Endothelial cell of umbilical vein (primary cell): ENCODE measurements around the gene ZNF23. TPM values are rescaled to one million over a fixed set of nuclear protein-coding genes. Genes with fewer than 3 reads are reported as not detected.

ENCODE experiments used
- BruUV-seq: library from RNA; stranded (reverse); fragments of 400-500 nt; replicated peaks from 2 replicates; lab custom pipeline; 2021; lab: Mats Ljungman, UMichigan
- CTCF ChIA-PET: fragments of 300-600, 350-600 bp; sonication (Branson Sonifier 250); formaldehyde crosslinking; loops from one replicate; lab custom pipeline; 2021; ENCODE audit warnings: antibody characterized with exemption, inconsistent platforms; lab: Charles Lee
- POLR2A ChIA-PET: fragments of 300-600, 350-600 bp; sonication (Branson Sonifier 250); formaldehyde crosslinking; loops from one replicate; lab custom pipeline; 2021; ENCODE audit warnings: antibody characterized with exemption, inconsistent platforms; lab: Charles Lee
- DNase-seq: peaks from one replicate; pipeline ENCODE4 v3.0.0-alpha.2; 2011; ENCODE audit warnings: low read depth, low spot score
- FAIRE-seq: peaks from 2 replicates; lab custom pipeline; 2011; peaks lifted over from hg19 to GRCh38; lab: Jason Lieb, UNC
- H2AFZ ChIP-seq: 2 replicates; pipeline ENCODE4 v1.6.0; 2012; ENCODE audit warnings: low read depth, low read length, control low read depth, inconsistent platforms
- H3K27ac ChIP-seq: 2 replicates; pipeline ENCODE4 v1.5.1; 2011; ENCODE audit warnings: low read depth, mild to moderate bottlenecking, control low read depth, low read length, moderate library complexity; ENCODE audit not compliant: insufficient read depth
- H3K27me3 ChIP-seq, 2 experiments: 2 replicates each; pipeline versions ENCODE4 v1.6.0 to v1.6.1; 2011; ENCODE audit warnings: low read length in 2 of 2, mixed read lengths in 1 of 2; ENCODE audit not compliant: control insufficient read depth in 2 of 2, insufficient read depth in 2 of 2
- H3K36me3 ChIP-seq, 2 experiments: 2 replicates in 1 of 2; 3 replicates in 1 of 2; pipeline ENCODE4 v1.5.1; 2011; ENCODE audit warnings: low read length in 2 of 2, mild to moderate bottlenecking in 1 of 2, moderate library complexity in 1 of 2; ENCODE audit not compliant: control insufficient read depth in 2 of 2, insufficient read depth in 2 of 2; ENCODE audit errors: extremely low read depth in 1 of 2
- H3K4me1 ChIP-seq: 3 replicates; pipeline ENCODE4 v1.5.1; 2011; ENCODE audit warnings: mild to moderate bottlenecking, low read length; ENCODE audit not compliant: control insufficient read depth, insufficient read depth; ENCODE audit errors: extremely low read depth
- H3K4me2 ChIP-seq: 2 replicates; pipeline ENCODE4 v1.6.1; 2011; ENCODE audit warnings: low read length, control low read depth, mixed read lengths; ENCODE audit not compliant: insufficient read depth
- H3K4me3 ChIP-seq, 3 experiments: fragments of 200-600 bp in 1 of 3; sonication (generic), shearing (Covaris generic) in 1 of 3; replicated peaks in 1 of 3; 2 replicates each; pipeline ENCODE4 v1.5.1; 2011 to 2016; ENCODE audit warnings: control low read depth in 3 of 3, low read length in 3 of 3, mild to moderate bottlenecking in 2 of 3, inconsistent platforms in 1 of 3, low read depth in 1 of 3, moderate library complexity in 1 of 3; ENCODE audit not compliant: insufficient read depth in 1 of 3
- H3K79me2 ChIP-seq: 2 replicates; pipeline ENCODE4 v1.6.0; 2012; ENCODE audit warnings: low read length, inconsistent platforms; ENCODE audit not compliant: control insufficient read depth, insufficient read depth
- H3K9ac ChIP-seq: replicated peaks from 2 replicates; pipeline ENCODE3; 2011; ENCODE audit warnings: low read length, control low read depth; ENCODE audit not compliant: insufficient read depth; ENCODE audit errors: extremely low read depth
- H3K9me1 ChIP-seq: replicated peaks from 3 replicates; pipeline ENCODE4 v1.6.0; 2011; ENCODE audit warnings: mild to moderate bottlenecking, low read length; ENCODE audit not compliant: control insufficient read depth, insufficient read depth; ENCODE audit errors: extremely low read depth
- H3K9me3 ChIP-seq: replicated peaks from 2 replicates; pipeline ENCODE4 v1.5.1; 2012; ENCODE audit warnings: low read length, inconsistent platforms; ENCODE audit not compliant: control insufficient read depth, insufficient read depth
- H4K20me1 ChIP-seq: replicated peaks from 2 replicates; pipeline ENCODE3; 2011; ENCODE audit warnings: mild to moderate bottlenecking, low read length; ENCODE audit not compliant: control insufficient read depth, insufficient read depth; ENCODE audit errors: extremely low read depth
- EZH2 ChIP-seq: IDR thresholded peaks from 2 replicates; pipeline ENCODE4 v1.6.1; 2012; ENCODE audit warnings: borderline replicate concordance, low read depth, mild to moderate bottlenecking, moderate library complexity, low read length, inconsistent platforms; ENCODE audit not compliant: severe bottlenecking
- FOS ChIP-seq: IDR thresholded peaks from 2 replicates; pipeline ENCODE4 v1.6.1; 2011; ENCODE audit warnings: mild to moderate bottlenecking, low read length, moderate library complexity, borderline replicate concordance; ENCODE audit not compliant: insufficient read depth
- GATA2 ChIP-seq: IDR thresholded peaks from 2 replicates; pipeline ENCODE4 v1.7.0; 2011; ENCODE audit warnings: low read depth, mild to moderate bottlenecking, moderate library complexity, mixed read lengths, low read length; ENCODE audit not compliant: insufficient read length, insufficient read depth
- JUN ChIP-seq: IDR thresholded peaks from 2 replicates; pipeline ENCODE4 v1.6.1; 2011; ENCODE audit warnings: borderline replicate concordance, low read depth; ENCODE audit not compliant: insufficient read length, insufficient read depth
- MYC ChIP-seq: IDR thresholded peaks from one replicate; pipeline ENCODE4 v1.6.1; 2011; ENCODE audit warnings: mild to moderate bottlenecking, low read depth, low read length
- POLR2A ChIP-seq: IDR thresholded peaks from 2 replicates; pipeline ENCODE4 v1.6.1; 2012; ENCODE audit warnings: low read depth, mild to moderate bottlenecking, control low read depth, low read length
- POLR2AphosphoS5 ChIP-seq: IDR thresholded peaks from 2 replicates; pipeline ENCODE4 v1.6.1; 2012; ENCODE audit warnings: low read depth, mild to moderate bottlenecking, control low read depth, low read length, moderate library complexity; ENCODE audit not compliant: insufficient read depth
- dilution Hi-C: fragments of 300-500 bp; cut with MboI; formaldehyde crosslinking; loops from one replicate; pipeline ENCODE4 v1.15.0; 2019; ENCODE audit warnings: low sequenced_read_pairs; ENCODE audit not compliant: extremely low pct_ligation_motif_present
- intact Hi-C: fragments of 100-400 bp; cut with micrococcal nuclease; formaldehyde crosslinking; loops from one replicate; pipeline ENCODE4 v1.10.0; 2022
- polyA plus RNA-seq, 4 experiments: library from polyadenylated mRNA; depleted of rRNA in 3 of 4; stranded (reverse) in 3 of 4; unstranded in 1 of 4; fragments of >200 nt; gene quantifications; 2 replicates each; pipeline versions ENCODE4 v1.2.1 to v1.2.3, GENCODE V29; 2011 to 2012; ENCODE audit warnings: missing spikeins in 1 of 4
- total RNA-seq: library from RNA; stranded (reverse); gene quantifications from 2 replicates; pipeline ENCODE4 v1.2.3, GENCODE V29; 2021
- TF ChIP-seq, protein P1 (sequence below): IDR thresholded peaks from 2 replicates; pipeline ENCODE4 v1.6.1; 2011; ENCODE audit not compliant: insufficient read depth, insufficient read length
- TF ChIP-seq, protein P2 (sequence below), 2 donors: IDR thresholded peaks; 1 replicate in 1 of 2; 2 replicates in 1 of 2; pipeline ENCODE4 v1.5.1; 2011; ENCODE audit warnings: low read length in 2 of 2, mild to moderate bottlenecking in 2 of 2, moderate library complexity in 2 of 2, control low read depth in 1 of 2, inconsistent platforms in 1 of 2, low read depth in 1 of 2; ENCODE audit not compliant: insufficient read depth in 1 of 2; ENCODE audit errors: extremely low read depth in 1 of 2

ZNF23 gene
- total and polyA plus RNA-seq, 2 donors (not counting 3 experiments of a cell fraction or from before 2014, with no cell fraction given), result 2.1 to 6.4 TPM

DNA sequence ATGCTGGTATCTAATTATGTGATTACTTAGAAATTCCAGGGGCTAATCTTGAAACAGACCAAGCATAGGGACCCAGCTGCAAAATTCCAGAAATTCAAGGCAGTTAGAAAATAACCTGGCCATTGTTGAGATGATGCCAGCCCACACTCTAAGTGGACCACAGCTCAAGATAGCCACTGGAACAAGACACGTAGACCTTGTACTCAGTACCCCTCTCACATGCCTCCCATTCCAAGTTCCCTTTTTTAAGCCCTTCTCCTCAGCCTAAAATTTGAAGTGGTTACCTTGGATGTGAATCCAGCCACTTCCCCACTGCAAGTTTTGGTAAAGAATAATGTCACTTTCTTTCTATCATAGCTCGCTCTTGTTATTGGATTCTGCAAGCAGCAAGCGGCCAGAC is 31.2 kb upstream of the ZNF23 start:
- H3K4me3 ChIP-seq, result no peak overlapping the region
- no peak overlapping the region for H2AFZ ChIP-seq
- no TSS peak for BruUV-seq
- H3K27ac ChIP-seq, result no peak overlapping the region
- no peaks in the 10 kb centered on the region for H3K9me1 ChIP-seq
- H3K4me2 ChIP-seq, result no peak overlapping the region
- DNase-seq (no peak), FAIRE-seq (no peak)
- POLR2A ChIA-PET, result no interaction called here
- H4K20me1 ChIP-seq, result no peaks in the 10 kb centered on the region
- CTCF ChIA-PET, result interaction anchor here (1.3 to 2.9 kb wide), 3 partner anchors 14 to 118 kb away, joined by 3 to 17 read pairs (median 4); no protein-coding TSS in a partner anchor
- no peaks in the 10 kb centered on the region for H3K36me3 ChIP-seq
- no peak overlapping the region for H3K9ac ChIP-seq
- H3K4me1 ChIP-seq, result no peaks in the 10 kb centered on the region
- H3K79me2 ChIP-seq, result no peaks in the 10 kb centered on the region
- intact Hi-C loops (no loop called here), dilution Hi-C loops (no loop called here)
- H3K9me3 ChIP-seq, result no peaks in the 10 kb centered on the region
- TF ChIP-seq FOS (no peak), MYC (no peak), POLR2A (no peak), EZH2 (no peak), JUN (no peak), POLR2AphosphoS5 (no peak), GATA2 (no peak)
- TF ChIP-seq, protein P1, sequence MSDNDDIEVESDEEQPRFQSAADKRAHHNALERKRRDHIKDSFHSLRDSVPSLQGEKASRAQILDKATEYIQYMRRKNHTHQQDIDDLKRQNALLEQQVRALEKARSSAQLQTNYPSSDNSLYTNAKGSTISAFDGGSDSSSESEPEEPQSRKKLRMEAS, result no peak
- TF ChIP-seq, protein P2, sequence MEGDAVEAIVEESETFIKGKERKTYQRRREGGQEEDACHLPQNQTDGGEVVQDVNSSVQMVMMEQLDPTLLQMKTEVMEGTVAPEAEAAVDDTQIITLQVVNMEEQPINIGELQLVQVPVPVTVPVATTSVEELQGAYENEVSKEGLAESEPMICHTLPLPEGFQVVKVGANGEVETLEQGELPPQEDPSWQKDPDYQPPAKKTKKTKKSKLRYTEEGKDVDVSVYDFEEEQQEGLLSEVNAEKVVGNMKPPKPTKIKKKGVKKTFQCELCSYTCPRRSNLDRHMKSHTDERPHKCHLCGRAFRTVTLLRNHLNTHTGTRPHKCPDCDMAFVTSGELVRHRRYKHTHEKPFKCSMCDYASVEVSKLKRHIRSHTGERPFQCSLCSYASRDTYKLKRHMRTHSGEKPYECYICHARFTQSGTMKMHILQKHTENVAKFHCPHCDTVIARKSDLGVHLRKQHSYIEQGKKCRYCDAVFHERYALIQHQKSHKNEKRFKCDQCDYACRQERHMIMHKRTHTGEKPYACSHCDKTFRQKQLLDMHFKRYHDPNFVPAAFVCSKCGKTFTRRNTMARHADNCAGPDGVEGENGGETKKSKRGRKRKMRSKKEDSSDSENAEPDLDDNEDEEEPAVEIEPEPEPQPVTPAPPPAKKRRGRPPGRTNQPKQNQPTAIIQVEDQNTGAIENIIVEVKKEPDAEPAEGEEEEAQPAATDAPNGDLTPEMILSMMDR (IDR thresholded peaks at IDR 0.05; ENCODE audit: extremely low read depth in 1 of 2, insufficient read depth in 1 of 2, low read depth in 1 of 2, low read length in 2 of 2), result no peak
- H3K27me3 ChIP-seq, result peaks cover 0 to 5% of the 10 kb centered on the region in 2 experiments
